ENCODE measurements around the gene NT5M. TPM values are rescaled to one million over a fixed set of nuclear protein-coding genes. Genes with fewer than 3 reads are reported as not detected.

The NT5M gene
- total and polyA plus RNA-seq, 9 of the 15 experiments (the other 6 are each of a cell fraction or from before 2014, with no cell fraction given), result 0.24 to 10.1 (median 3.4) TPM

- Histone ChIP-seq H3K4me2 (ENCODE audit: insufficient read depth, low read length) (no peak overlapping the region), H3K4me3 (no peak overlapping the region), H3K9me3 (replicated peaks; ENCODE audit: control insufficient read depth, insufficient read depth, low read depth, low read length) (no peaks in the 10 kb centered on the region), H3K79me2 (ENCODE audit: control insufficient read depth, insufficient read depth, low read length) (no peaks in the 10 kb centered on the region), H4K20me1 (replicated peaks; ENCODE audit: control insufficient read depth, insufficient read depth, low read length) (no peaks in the 10 kb centered on the region), H3K9ac (ENCODE audit: insufficient read depth in 1 of 2, low read depth in 2 of 2, low read length in 2 of 2) (no peak overlapping the region), H3K4me1 (replicated peaks in 1 of 2; ENCODE audit: control insufficient read depth in 2 of 2, insufficient read depth in 2 of 2, low read length in 2 of 2) (no peaks in the 10 kb centered on the region; a peak in 1 of 5 replicates), H3K27ac (ENCODE audit: extremely low read depth, low read depth, low read length) (no peak overlapping the region), H3K9me1 (ENCODE audit: control insufficient read depth, insufficient read depth, low read length) (no peaks in the 10 kb centered on the region), H3K27me3 (ENCODE audit: control insufficient read depth in 2 of 2, insufficient read depth in 2 of 2, low read length in 2 of 2) (peaks cover 18 to 66% of the 10 kb centered on the region in 2 experiments), H3K36me3 (ENCODE audit: control insufficient read depth, insufficient read depth, low read length) (no peaks in the 10 kb centered on the region), H2AFZ (ENCODE audit: low read depth, low read length) (no peak overlapping the region)
- ChIA-PET POLR2A (interaction anchor here (0.6 kb wide), 1 partner anchor 10 kb away, joined by 5 read pairs; no protein-coding TSS in a partner anchor), CTCF (ENCODE audit: low intra/inter-chr PET ratio) (no interaction called here)
- DNase-seq (ENCODE audit: extremely low read depth in 1 of 4, low spot score in 3 of 4), result no peak
- WGBS (ENCODE audit: insufficient coverage, low coverage, missing lambda C conversion rate), result 3% methylated on average over 6 of the region's 6 CpGs
- no TSS peak for BruUV-seq (replicated peaks)
- no peak for ATAC-seq
- no peak for FAIRE-seq
- intact Hi-C loops (cut with micrococcal nuclease), result no loop called here
- no peak for TF ChIP-seq ILF3 (IDR thresholded peaks at IDR 0.05; ENCODE audit: borderline replicate concordance)
- TF ChIP-seq, protein P1, sequence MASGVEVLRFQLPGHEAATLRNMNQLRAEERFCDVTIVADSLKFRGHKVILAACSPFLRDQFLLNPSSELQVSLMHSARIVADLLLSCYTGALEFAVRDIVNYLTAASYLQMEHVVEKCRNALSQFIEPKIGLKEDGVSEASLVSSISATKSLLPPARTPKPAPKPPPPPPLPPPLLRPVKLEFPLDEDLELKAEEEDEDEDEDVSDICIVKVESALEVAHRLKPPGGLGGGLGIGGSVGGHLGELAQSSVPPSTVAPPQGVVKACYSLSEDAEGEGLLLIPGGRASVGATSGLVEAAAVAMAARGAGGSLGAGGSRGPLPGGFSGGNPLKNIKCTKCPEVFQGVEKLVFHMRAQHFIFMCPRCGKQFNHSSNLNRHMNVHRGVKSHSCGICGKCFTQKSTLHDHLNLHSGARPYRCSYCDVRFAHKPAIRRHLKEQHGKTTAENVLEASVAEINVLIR (CRISPR knock-in tag; IDR thresholded peaks at IDR 0.05), result no peak
- in situ Hi-C loops (cut with MboI), result no loop called here
Measured at GRCh38 chr17:17381446-17382064, 78.4 kb downstream of the NT5M start.

- Histone ChIP-seq H3K9me1 (ENCODE audit: control insufficient read depth, insufficient read depth, low read length) (no peaks in the 10 kb centered on the region), H3K9me3 (replicated peaks; ENCODE audit: control insufficient read depth, insufficient read depth, low read depth, low read length) (no peaks in the 10 kb centered on the region), H3K4me3 (no peak overlapping the region), H3K79me2 (ENCODE audit: control insufficient read depth, insufficient read depth, low read length) (no peaks in the 10 kb centered on the region), H3K4me1 (replicated peaks in 1 of 2; ENCODE audit: control insufficient read depth in 2 of 2, insufficient read depth in 2 of 2, low read length in 2 of 2) (no peaks in the 10 kb centered on the region; a peak in 1 of 5 replicates), H2AFZ (ENCODE audit: low read depth, low read length) (no peak overlapping the region), H3K4me2 (ENCODE audit: insufficient read depth, low read length) (no peak overlapping the region), H3K9ac (ENCODE audit: insufficient read depth in 1 of 2, low read depth in 2 of 2, low read length in 2 of 2) (no peak overlapping the region), H4K20me1 (replicated peaks; ENCODE audit: control insufficient read depth, insufficient read depth, low read length) (no peaks in the 10 kb centered on the region), H3K27ac (ENCODE audit: extremely low read depth, low read depth, low read length) (no peak overlapping the region), H3K27me3 (ENCODE audit: control insufficient read depth in 2 of 2, insufficient read depth in 2 of 2, low read length in 2 of 2) (peaks cover 18 to 64% of the 10 kb centered on the region in 2 experiments), H3K36me3 (ENCODE audit: control insufficient read depth, insufficient read depth, low read length) (no peaks in the 10 kb centered on the region)
- no TSS peak for BruUV-seq (replicated peaks)
- intact Hi-C loops (cut with micrococcal nuclease) (no loop called here), in situ Hi-C loops (cut with MboI) (no loop called here)
- CTCF ChIA-PET (ENCODE audit: low intra/inter-chr PET ratio), result no interaction called here
- FAIRE-seq, result no peak
- ATAC-seq, result no peak
- 2% methylated on average over 3 of the region's 3 CpGs for WGBS (ENCODE audit: insufficient coverage, low coverage, missing lambda C conversion rate)
- POLR2A ChIA-PET, result no interaction called here
- TF ChIP-seq NFXL1 (CRISPR knock-in tag; IDR thresholded peaks at IDR 0.05), result no peak
- no peak for TF ChIP-seq TRIM24 (IDR thresholded peaks at IDR 0.05)
- TF ChIP-seq, protein P2, sequence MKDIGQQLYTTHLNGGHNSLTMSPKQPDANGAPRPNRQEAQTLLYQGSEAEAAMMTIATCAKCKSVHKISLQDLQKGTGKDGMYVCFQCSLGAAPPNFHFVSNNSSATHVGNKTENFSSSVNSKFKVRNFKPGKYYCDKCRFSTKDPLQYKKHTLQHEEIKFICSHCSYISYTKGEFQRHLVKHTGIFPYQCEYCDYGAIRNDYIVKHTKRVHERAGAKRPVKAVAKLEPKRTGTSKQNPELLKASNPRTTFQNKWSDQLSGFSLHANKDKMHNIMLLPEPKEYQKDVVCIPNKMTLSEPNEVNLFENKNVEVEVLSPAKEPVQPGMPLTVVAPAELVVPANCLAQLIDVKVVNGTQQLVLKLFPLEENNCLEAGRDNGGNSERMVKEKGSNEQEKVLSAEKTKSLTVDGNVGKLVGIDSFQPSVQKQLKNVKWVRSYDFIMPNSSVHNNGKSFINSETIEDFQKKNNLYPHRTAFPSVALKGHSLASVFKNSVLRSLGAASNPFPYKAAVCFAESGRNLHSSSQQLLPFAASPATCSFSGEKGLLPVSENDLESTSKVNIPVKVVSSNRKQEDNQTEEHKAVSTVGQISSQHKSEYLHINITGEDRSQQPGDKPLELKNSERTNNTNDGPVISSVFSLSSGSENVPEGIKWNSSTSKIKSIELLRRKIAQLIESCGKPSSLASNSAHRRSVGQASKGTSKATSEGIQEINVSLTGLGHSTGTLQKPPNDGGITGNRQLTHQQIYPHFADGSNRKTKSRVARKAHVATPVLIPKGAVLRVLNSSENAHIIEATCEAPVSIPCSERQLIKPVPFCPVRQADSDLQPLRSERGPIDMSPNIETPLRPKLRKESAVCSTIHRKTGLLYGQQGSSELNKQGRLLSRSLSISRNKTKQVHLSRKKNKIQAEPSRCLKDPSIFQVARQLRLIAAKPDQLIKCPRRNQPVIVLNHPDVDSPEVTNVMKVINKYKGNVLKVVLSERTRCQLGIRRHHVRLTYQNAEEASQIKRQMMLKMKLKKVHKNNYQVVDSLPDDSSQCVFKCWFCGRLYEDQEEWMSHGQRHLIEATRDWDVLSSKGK (CRISPR knock-in tag; IDR thresholded peaks at IDR 0.05), result no peak
- TF ChIP-seq RBM25 (IDR thresholded peaks at IDR 0.05; ENCODE audit: low read depth, low read length, severe bottlenecking), result peak; percentile 44
- TF ChIP-seq JUND (IDR thresholded peaks at IDR 0.05; ENCODE audit: borderline replicate concordance, low read depth, low read length), result no peak
- no peak for TF ChIP-seq JUND (tag; IDR thresholded peaks at IDR 0.05; ENCODE audit: borderline replicate concordance, low read depth, low read length)
- TF ChIP-seq RBFOX2 (IDR thresholded peaks at IDR 0.05; ENCODE audit: low read depth, low read length), result no peak
- no peak for DNase-seq (ENCODE audit: extremely low read depth in 1 of 4, low spot score in 3 of 4)
Measured at GRCh38 chr17:17382065-17382459, 78.9 kb downstream of the NT5M start.

Measured in K562 (cell line).